Gastroesophageal sphincter (tissue), 3 donors: ENCODE results near the gene RPL27.

Experiments used
- POLR2A ChIP-seq, 2 donors: fragments of 450-650 bp; IDR thresholded peaks; one replicate each; pipeline ENCODE4 v1.6.1; 2017; ENCODE audit warnings: antibody characterized with exemption in 2 of 2, mild to moderate bottlenecking in 2 of 2, moderate library complexity in 1 of 2
- POLR2AphosphoS5 ChIP-seq: sonication (generic); formaldehyde crosslinking; IDR thresholded peaks from one replicate; pipeline ENCODE4 v1.6.1; 2017; ENCODE audit warnings: antibody characterized with exemption
- TF ChIP-seq, protein P1 (sequence below), 4 experiments: fragments of 200-600 bp in 2 of 4; fragments of 450-650 bp in 2 of 4; sonication (generic) in 1 of 4; IDR thresholded peaks; one replicate each; pipeline ENCODE4 v1.5.1; 2017 to 2019; ENCODE audit warnings: antibody characterized with exemption in 4 of 4, mild to moderate bottlenecking in 2 of 4, moderate library complexity in 2 of 4

DNA sequence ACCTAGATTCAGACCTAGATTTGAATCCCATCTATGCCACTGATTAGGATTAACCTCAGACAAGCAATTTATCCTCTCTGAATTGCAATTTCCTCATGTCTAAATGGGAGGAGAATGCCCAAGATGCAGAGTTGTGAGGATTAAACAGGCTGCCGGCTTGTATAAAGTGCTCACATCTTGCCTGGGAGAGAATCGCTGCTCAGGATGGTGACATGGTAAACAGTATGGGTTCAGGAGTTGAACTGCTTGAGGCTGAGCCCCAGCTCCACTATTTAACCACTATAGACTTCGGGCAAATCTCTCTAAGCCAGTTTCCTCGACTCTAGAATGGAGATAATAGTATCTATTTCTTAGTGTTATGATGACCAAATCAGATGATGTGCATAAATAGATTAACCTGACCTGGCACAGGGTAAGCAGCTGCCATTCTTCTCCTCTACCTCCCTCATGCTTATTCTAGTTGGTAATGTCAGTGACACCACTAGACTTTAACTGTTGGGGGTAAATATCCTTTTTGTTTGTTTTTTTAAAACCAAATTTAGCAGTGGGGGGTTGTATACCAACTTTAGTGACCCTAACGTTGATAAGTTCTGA, 732 bp upstream of the RPL27 start:
- no peak for TF ChIP-seq POLR2AphosphoS5
- TF ChIP-seq, protein P1, sequence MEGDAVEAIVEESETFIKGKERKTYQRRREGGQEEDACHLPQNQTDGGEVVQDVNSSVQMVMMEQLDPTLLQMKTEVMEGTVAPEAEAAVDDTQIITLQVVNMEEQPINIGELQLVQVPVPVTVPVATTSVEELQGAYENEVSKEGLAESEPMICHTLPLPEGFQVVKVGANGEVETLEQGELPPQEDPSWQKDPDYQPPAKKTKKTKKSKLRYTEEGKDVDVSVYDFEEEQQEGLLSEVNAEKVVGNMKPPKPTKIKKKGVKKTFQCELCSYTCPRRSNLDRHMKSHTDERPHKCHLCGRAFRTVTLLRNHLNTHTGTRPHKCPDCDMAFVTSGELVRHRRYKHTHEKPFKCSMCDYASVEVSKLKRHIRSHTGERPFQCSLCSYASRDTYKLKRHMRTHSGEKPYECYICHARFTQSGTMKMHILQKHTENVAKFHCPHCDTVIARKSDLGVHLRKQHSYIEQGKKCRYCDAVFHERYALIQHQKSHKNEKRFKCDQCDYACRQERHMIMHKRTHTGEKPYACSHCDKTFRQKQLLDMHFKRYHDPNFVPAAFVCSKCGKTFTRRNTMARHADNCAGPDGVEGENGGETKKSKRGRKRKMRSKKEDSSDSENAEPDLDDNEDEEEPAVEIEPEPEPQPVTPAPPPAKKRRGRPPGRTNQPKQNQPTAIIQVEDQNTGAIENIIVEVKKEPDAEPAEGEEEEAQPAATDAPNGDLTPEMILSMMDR (IDR thresholded peaks at IDR 0.05), result no peak
- no peak for TF ChIP-seq POLR2A (IDR thresholded peaks at IDR 0.05)
